Breast epithelium (tissue), 4 donors: ENCODE results near the gene ATP13A1. TPM values are rescaled to one million over a fixed set of nuclear protein-coding genes. Genes with fewer than 3 reads are reported as not detected.
A peak's percentile ranks its signal among the peaks of the same experiment; 100 is the strongest.
"Not testable (repeated sequence)": the region's sequence is repeated elsewhere in the genome, so short reads cannot be mapped to it uniquely, and the experiment has no call there.

Source experiments
- DNase-seq, 2 donors: peaks; one replicate each; pipeline ENCODE4 v3.0.0-alpha.2; 2019; ENCODE audit warnings: low spot score in 2 of 2
- H3K27ac ChIP-seq, 2 donors: fragments of 200-600 bp; sonication (generic) in 1 of 2; one replicate each; pipeline ENCODE4 v1.5.1; 2016 to 2019; ENCODE audit warnings: mild to moderate bottlenecking in 1 of 2
- H3K27me3 ChIP-seq, 2 donors: fragments of 200-600 bp; sonication (generic) in 1 of 2; one replicate each; pipeline versions ENCODE4 v1.5.1 to v1.6.0; 2017 to 2019; ENCODE audit warnings: control low read depth in 1 of 2, mild to moderate bottlenecking in 1 of 2
- H3K36me3 ChIP-seq: fragments of 200-600 bp; one replicate; pipeline ENCODE4 v1.5.1; 2019
- H3K4me1 ChIP-seq, 2 donors: fragments of 200-600 bp; sonication (generic); one replicate each; pipeline ENCODE4 v1.5.1; 2016 to 2019; ENCODE audit warnings: control low read depth in 1 of 2
- H3K4me3 ChIP-seq, 3 donors: fragments of 200-600 bp; sonication (generic); 1 replicate in 2 of 3; 2 replicates in 1 of 3; pipeline ENCODE4 v1.5.1; 2016 to 2019; ENCODE audit warnings: mild to moderate bottlenecking in 3 of 3, moderate library complexity in 2 of 3
- H3K9me3 ChIP-seq, 2 donors: fragments of 200-600 bp; sonication (generic) in 1 of 2; one replicate each; pipeline ENCODE4 v1.5.1; 2016 to 2019; ENCODE audit warnings: control low read depth in 1 of 2
- POLR2A ChIP-seq: fragments of 450-650 bp; IDR thresholded peaks from one replicate; pipeline ENCODE4 v1.6.1; 2016; ENCODE audit warnings: antibody characterized with exemption, mild to moderate bottlenecking, moderate library complexity
- POLR2AphosphoS5 ChIP-seq, 3 donors: sonication (generic); formaldehyde crosslinking; IDR thresholded peaks; one replicate each; pipeline ENCODE4 v1.6.1; 2017; ENCODE audit warnings: antibody characterized with exemption in 3 of 3
- intact Hi-C: fragments of 100-400 bp; cut with DNase I; formaldehyde crosslinking; loops from one replicate; pipeline ENCODE4 v1.15.1; 2023; ENCODE audit warnings: low total_unique reads
- total RNA-seq, 3 donors: library from RNA; depleted of rRNA; stranded (reverse); fragments of >200 nt; gene quantifications; one replicate each; pipeline ENCODE4 v1.1.0, GENCODE V29; 2016
- TF ChIP-seq, protein P1 (sequence below), 3 donors: fragments of 450-650 bp; IDR thresholded peaks; one replicate each; pipeline ENCODE4 v1.5.1; 2016 to 2017; ENCODE audit warnings: antibody characterized with exemption in 3 of 3, mild to moderate bottlenecking in 3 of 3, moderate library complexity in 3 of 3

The ATP13A1 gene
- total RNA-seq, 3 donors from 2014 or later: 155 to 222 (median 189) TPM

GRCh38 chr19:19672816-19673215 lies 9.3 kb upstream of the ATP13A1 start:
- intact Hi-C loops: no loop called here
- Histone ChIP-seq H3K36me3 (no peaks in the 10 kb centered on the region), H3K27me3 (no peaks in the 10 kb centered on the region), H3K9me3 (no peaks in the 10 kb centered on the region), H3K27ac (no peak overlapping the region), H3K4me3 (no peak overlapping the region), H3K4me1 (no peaks in the 10 kb centered on the region)
- TF ChIP-seq POLR2A: no peak
- no peak for TF ChIP-seq POLR2AphosphoS5 (IDR thresholded peaks at IDR 0.05)
- TF ChIP-seq, protein P1, sequence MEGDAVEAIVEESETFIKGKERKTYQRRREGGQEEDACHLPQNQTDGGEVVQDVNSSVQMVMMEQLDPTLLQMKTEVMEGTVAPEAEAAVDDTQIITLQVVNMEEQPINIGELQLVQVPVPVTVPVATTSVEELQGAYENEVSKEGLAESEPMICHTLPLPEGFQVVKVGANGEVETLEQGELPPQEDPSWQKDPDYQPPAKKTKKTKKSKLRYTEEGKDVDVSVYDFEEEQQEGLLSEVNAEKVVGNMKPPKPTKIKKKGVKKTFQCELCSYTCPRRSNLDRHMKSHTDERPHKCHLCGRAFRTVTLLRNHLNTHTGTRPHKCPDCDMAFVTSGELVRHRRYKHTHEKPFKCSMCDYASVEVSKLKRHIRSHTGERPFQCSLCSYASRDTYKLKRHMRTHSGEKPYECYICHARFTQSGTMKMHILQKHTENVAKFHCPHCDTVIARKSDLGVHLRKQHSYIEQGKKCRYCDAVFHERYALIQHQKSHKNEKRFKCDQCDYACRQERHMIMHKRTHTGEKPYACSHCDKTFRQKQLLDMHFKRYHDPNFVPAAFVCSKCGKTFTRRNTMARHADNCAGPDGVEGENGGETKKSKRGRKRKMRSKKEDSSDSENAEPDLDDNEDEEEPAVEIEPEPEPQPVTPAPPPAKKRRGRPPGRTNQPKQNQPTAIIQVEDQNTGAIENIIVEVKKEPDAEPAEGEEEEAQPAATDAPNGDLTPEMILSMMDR (IDR thresholded peaks at IDR 0.05): no peak
- no peak for DNase-seq

GRCh38 chr19:19670070-19670551 lies 6.6 kb upstream of the ATP13A1 start:
- Histone ChIP-seq H3K36me3 (no peaks in the 10 kb centered on the region), H3K27me3 (no peaks in the 10 kb centered on the region), H3K9me3 (no peaks in the 10 kb centered on the region), H3K4me3 (peak overlapping the region in 2 of 3 donors; percentile 84 to 91), H3K27ac (no peak overlapping the region), H3K4me1 (no peaks in the 10 kb centered on the region)
- no peak for DNase-seq
- TF ChIP-seq, protein P1 (IDR thresholded peaks at IDR 0.05): no peak
- no peak for TF ChIP-seq POLR2A
- intact Hi-C loops: no loop called here

GRCh38 chr19:19668230-19669012 lies 4.9 kb upstream of the ATP13A1 start, which contains the start of gene ZNF101:
TSS of gene ZNF101 (plus strand) at chr19:19668839. CDS start at chr19:19668964, 125 bp downstream.
- no peaks in the 10 kb centered on the region for H3K36me3 ChIP-seq
- H3K27me3 ChIP-seq: no peaks in the 10 kb centered on the region
- H3K27ac ChIP-seq: peak within 1 kb of the TSS; percentile 91 to 93
- H3K4me3 ChIP-seq: peak within 1 kb of the TSS; percentile 84 to 94 (median 91)
- peak; percentile 90 to 93 for DNase-seq
- intact Hi-C loops: no loop called here
- H3K9me3 ChIP-seq: no peaks in the 10 kb centered on the region
- TF ChIP-seq, protein P1 (IDR thresholded peaks at IDR 0.05): no peak
- TF ChIP-seq POLR2A (peak; percentile 54), POLR2AphosphoS5 (IDR thresholded peaks at IDR 0.05) (peak in 1 of 3 donors; percentile 61)
- no peaks in the 10 kb centered on the region for H3K4me1 ChIP-seq

GRCh38 chr19:19665420-19665948 lies 2.0 kb upstream of the ATP13A1 start:
- H3K4me3 ChIP-seq, intact Hi-C loops, H3K9me3 ChIP-seq, H3K36me3 ChIP-seq, H3K27ac ChIP-seq, H3K27me3 ChIP-seq, DNase-seq: not testable (repeated sequence)
- peaks cover 10 to 11% of the 10 kb centered on the region in 2 donors for H3K4me1 ChIP-seq

DNA sequence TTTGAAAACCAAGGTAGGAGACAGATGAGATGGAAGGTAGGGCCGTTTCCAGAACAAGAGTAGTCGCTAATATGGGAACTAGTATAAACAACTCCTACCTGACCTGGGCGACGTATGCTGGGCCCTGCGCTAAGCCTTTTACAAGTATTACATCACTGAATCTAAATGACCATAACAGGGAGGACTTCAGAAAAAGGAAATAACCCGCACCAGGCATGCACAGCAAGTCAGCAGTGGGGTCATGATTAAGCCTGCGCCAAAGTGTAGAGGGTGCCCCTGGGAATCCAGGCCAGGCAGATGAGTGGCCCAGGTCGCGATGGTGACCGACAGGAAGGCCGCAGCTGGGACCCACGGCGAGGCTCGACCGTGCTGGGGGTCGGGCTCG lies 613 bp downstream of the ATP13A1 start:
- H3K27ac ChIP-seq: peak overlapping the region; percentile 90 to 95
- intact Hi-C loops: no loop called here
- no peaks in the 10 kb centered on the region for H3K36me3 ChIP-seq
- TF ChIP-seq, protein P1 (IDR thresholded peaks at IDR 0.05): no peak
- no peak for TF ChIP-seq POLR2A
- TF ChIP-seq POLR2AphosphoS5 (IDR thresholded peaks at IDR 0.05): no peak
- DNase-seq: no peak
- no peaks in the 10 kb centered on the region for H3K27me3 ChIP-seq
- no peaks in the 10 kb centered on the region for H3K9me3 ChIP-seq
- peaks cover 10 to 11% of the 10 kb centered on the region in 2 donors for H3K4me1 ChIP-seq
- H3K4me3 ChIP-seq: peak overlapping the region; percentile 70 to 98 (median 94)
